HG03378 (cell line): ENCODE results near the gene PFN1.

Experiments
- ATAC-seq: cut with Tn5 transposase; IDR thresholded peaks from one replicate; pipeline ENCODE4 v1.9.1; 2021; ENCODE audit warnings: mild to moderate bottlenecking, moderate library complexity; ENCODE audit not compliant: unreplicated experiment

Gene PFN1

DNA sequence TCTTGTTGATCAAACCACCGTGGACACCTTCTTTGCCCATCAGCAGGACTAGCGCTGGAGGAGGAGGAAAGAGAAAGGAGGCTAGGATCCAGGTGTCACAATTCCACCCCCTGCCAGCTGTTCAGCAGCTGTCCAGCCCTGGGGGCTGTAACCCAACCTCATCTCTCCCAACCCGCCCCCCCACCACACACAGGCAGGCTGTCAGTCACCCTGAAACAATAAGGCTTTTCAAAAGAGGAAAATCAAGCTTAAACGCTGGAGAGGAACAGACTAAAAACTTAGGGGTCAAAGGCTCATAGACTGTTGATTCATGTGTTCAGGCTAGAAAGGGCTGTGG, 2.4 kb downstream of the PFN1 start:
- ATAC-seq: no peak

DNA sequence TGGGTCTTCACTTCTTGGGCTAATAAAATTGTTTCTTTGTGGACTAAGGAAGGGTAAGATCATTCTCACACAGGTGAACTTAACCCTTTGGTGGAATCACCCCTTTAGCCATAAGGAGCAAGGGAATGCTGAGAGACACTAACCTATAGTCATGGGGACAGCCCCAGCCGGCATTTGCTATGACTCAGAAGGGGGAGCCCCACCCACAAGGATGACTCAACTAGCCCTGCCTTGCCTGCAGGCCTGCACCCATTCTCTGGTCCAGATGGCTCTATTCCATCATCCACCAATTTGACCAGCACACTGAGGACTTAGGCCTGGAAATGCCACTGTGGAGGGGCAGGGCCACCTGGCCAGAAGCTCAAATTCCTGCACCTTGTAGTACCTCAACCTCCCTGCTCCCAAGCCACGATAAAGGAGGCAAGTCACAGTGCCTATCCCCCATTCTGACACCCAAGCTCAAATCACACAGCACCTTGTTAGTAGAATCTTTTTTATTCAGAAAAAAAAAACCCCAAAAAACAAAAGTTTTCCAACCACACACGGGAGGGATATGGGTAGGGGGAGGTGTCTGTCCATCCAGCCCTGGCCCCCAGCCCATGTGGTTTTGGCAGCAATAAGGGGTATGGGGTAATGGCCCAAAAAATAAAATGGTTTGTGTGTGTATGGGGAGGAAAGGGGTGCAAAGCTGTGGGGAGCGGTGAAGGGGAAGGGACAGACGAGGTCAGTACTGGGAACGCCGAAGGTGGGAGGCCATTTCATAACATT, 3.0 kb downstream of the PFN1 start:
- peak; percentile 30 for ATAC-seq

DNA sequence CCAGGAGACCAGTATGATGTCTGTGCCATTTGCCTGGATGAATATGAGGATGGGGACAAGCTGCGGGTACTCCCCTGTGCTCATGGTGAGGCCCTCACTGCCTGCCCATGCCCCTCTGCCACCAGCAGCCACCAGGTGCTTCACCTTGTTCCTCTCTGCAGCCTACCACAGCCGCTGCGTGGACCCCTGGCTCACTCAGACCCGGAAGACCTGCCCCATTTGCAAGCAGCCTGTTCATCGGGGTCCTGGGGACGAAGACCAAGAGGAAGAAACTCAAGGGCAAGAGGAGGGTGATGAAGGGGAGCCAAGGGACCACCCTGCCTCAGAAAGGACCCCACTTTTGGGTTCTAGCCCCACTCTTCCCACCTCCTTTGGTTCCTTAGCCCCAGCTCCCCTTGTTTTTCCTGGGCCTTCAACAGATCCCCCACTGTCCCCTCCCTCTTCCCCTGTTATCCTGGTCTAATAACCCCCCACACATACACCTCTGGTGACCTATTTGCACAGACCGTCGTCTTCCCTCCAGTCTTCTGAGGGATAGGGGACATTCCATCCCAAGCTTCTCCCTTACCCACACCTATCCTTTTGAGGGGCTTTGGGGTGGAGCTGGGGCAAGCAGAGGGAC, 3.7 kb downstream of the PFN1 start:
- ATAC-seq: no peak

DNA sequence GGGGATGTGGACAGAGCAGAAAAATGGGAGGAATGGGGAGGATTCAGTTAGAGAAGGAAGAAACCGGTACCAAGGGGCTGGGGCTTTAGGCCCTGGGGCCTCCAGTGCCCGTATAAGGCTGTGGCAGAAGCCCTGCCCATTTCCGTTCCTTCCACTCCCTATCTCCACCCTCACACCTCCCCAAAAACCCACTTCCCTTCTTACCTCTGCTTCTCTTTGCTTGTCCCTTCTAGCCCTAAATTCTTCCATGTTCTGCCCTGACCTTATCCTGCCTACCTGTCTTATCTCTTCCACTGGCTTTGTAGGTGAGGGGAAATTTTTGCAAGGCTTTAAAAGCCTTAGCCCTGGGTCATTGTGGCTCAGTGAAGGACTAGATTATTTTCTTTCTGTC, 4.2 kb downstream of the PFN1 start:
- no peak for ATAC-seq

DNA sequence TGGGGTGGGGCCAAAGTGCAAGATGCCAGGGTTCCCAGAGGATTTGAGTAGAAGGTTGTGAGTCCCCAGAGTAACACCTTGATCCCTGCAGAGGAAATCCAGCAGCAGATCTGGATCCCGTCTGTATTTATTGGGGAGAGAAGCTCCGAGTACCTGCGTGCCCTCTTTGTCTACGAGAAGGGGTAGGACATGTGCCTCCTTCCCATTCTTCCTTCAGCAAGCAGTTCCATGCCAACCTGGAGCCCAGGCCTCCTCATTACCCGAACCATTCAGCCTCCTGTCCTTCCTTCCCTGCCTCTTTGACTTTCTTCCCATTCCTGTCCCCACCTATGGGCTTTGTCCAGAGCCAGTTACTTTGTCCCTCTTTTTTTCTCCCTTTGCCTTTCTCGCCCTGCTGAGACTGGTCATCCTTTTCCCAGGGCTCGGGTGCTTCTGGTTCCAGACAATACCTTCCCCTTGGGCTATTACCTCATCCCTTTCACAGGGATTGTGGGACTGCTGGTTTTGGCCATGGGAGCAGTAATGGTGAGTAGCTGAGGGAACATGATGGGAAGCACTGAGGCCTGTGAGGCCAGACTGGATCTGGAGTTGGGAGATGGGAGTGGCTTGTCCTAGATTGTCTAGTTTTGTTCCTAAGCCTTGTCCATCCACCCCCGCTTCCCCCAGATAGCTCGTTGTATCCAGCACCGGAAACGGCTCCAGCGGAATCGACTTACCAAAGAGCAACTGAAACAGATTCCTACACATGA, 5.4 kb downstream of the PFN1 start:
- no peak for ATAC-seq

DNA sequence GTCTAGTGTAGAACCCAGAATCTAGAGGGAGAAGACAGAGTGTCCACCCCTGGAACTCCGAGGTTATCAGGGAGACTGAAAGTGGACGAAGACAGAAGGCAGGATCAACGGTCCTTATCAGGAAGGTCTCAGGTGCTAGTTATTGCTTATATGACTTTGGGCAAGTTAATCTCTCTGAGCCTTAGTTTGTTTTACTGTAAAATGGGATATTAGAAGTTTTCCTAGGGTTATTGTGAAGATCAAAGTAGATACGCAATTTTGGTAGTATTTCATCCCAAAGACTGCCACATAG, 7.1 kb downstream of the PFN1 start:
- ATAC-seq: no peak

DNA sequence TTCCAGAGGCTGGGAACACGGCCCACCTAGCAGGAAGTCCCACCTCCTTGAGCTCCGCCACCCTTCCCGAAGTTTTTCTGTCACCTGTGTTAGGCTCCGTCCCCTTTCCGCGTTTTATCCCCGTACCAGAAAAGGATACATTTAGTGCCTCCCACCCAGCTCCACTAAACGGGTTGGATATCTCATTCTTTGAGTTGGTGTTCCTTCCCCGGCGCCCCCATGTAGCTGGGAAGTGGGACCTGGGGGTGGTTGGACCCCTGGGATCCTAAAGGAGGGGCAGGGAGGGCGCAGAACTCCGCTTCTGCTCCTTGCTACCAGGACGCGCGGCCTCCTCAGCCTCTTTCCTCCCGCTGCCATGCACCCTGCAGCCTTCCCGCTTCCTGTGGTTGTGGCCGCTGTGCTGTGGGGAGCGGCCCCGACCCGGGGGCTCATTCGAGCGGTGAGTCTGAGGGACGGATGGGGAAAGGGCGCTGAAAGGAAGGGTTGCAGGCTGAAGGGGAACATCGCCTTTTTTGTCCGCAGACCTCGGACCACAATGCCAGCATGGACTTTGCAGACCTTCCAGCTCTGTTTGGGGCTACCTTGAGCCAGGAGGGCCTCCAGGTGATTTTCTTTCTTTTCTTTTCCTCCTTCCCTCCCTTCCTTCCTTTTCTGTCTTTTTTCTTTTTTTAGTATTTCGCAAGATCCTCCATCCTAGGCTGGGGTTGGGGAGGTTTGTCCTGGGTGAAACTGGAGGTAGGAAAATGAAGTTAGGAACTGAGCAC, 7.6 kb downstream of the PFN1 start:
- no peak for ATAC-seq

DNA sequence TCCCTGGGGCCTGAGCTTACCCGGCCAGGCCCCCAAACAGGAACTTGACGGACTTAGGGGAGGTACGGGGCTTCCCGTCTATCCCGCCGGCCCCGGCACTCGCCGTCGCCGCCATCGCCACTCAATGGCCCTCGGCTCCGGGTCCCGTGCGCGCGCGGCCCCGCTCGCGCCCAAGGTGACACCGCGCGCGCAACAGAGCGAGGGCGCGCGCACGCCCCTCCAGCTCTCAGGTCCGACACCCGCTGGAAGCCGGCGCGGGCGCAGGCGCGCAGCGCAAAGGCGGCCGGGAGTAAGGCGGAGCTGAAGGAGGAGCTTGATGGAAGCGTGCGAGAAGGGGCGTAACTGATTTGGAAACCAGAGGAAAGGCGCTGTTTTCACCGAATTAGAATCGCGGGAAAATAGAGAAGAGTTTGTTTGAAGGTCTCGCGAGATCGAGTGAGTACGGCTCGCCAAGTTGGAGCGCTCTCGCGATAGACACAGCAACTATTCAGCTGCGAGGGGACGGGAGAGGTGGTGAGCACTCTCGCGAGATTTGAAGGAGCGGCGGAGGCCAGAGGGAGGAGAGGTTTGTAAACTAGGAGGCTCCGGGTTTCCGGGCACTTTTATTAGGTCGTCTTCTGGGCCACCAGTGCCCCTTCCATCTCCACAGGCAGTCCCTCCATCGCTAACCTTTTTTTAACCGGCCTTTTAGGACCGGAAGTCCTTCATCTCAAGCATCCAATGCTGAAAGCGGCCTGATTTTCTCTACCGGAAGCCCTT, 8.4 kb downstream of the PFN1 start, which contains the start of the genes RNF167 and SLC25A11:
TSS of gene RNF167 (plus strand) at position 473 of the 759 bp plus-strand sequence. CDS start 642 bp downstream, outside the sequence.
TSS of gene SLC25A11 (minus strand) at position 251 of the 759 bp plus-strand sequence. CDS start at position 115, 136 bp downstream.
- ATAC-seq: peak; percentile 77

DNA sequence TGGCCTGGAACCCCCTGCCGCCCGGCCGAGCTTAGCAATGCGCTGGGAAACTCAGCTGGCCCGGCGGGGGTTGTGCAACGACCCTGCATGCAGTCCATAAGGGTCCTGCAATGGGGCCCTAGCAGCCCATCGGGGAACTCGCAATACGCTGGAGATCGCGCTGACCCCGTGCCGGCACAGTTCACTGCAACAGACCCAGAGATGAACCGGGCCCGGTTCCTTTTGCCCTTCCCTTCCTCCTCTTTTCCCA, 8.9 kb downstream of the PFN1 start:
- peak; percentile 6 for ATAC-seq

DNA sequence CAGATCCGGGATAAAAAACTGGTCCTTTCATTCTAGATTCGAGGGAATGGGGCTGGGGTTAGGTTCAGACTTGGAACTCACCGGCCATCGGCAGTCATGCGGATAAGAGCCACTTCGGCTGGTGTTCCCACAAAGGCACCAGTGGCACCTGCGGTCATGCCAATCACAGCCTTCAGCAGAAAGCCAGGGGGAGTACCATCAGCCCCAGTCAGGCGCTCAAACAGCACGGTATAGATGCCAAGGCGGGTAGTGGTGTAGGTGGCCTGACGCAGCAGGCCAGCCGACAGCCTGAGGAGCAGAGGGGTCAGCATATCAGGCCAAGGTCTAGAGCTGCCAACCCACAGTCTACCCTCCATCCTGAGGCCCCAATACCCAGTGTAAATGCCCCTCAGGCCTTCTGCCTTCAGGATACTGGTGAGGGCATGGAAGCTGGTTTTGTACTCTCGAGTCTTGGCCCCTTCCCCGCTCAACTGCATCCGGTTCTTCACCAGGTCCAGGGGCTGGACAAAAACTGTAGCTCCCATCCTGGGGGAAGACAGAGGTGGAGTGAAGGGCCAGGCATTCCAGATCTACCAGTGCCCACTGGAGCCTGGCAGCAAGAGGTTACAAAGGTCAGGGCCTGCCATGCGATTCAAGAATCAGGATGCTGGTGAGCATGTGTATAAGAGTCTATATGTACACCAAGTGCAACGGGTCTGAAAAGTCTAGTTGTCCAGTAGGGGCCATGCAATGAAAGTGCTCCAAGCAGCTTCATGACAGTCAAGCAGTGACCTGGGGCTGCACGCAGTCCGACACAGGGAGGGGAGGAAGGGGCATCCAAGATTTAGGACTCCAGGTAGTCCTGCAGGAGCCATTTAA, 9.4 kb downstream of the PFN1 start:
- ATAC-seq: no peak

DNA sequence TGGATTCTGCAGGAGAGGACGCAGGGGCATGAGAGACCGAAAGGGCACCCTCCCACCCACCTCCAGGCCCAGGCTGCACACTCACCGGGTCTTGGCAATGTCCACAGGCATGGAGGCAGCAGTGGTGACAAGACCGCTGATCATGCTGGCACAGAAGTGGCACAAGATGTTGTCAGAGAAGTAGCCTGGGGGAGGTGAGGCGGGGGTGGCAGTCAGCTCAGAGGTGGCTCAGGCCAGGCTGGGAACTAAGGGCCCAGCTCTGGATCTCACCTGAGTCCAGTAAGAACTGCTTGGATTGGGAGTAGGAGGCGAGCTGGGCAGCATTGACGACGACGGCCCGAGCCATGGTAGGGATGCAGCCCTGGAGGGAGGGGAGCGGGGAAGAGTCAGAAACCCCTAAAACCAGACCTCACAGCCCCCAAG, 10.2 kb downstream of the PFN1 start:
- no peak for ATAC-seq

DNA sequence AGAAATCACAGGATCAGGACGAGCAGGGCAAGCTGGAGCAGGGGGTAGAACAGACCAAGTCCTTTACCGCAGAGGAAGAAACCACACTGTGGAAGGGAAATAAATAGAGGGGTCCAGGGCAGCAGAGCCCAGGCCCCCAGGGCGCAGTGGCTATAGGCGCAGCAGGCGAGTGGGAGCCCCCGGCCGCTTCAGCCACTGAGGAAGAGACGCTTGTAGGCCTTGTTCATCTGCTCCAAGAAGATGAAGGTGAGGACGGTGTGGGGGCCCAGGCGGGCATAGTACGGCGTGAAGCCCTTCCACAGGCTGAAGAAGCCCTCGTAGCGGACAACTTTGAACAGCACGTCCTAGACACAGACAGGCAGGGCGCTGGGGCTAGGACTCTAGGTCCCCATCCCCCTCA, 10.8 kb downstream of the PFN1 start:
- no peak for ATAC-seq

DNA sequence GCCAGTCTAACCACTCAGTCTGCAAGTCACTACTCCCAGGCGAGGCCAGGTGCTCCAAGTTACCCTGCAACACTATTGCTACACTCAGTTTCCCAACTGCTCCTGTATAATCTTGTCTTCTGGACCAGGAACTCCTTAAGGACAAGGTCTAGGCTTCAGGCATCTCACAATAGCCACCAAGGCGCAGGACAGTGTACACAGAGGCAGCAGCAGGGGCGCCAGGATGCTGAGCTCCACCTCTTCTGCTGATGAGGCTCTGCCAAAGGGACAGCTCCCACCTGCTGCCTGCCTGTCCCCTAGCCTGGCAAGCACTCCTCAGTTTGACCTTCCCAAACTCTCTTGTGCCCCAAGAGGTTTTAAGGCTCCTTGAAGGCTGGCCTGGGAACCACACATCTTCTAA, 11.9 kb downstream of the PFN1 start:
- no peak for ATAC-seq

DNA sequence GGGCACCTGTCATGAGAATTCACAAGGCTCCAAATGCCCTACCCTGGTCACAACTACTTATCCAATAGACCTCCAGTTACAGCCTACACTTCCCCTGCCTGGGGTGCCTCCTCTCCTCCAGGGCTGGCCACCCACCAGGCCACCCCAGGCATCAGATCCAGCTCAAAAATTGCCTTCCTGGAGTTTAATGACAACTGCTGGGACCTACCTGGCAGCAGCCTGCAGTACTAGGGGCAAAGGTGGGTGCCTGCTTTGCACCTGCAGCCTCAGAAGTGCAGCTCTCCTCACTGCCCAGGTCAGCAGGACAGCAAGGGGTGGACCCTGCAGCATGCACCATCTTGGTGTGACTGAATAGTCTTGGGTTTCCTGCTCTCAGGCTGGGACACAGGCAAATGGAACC, 12.7 kb downstream of the PFN1 start:
- ATAC-seq: no peak

DNA sequence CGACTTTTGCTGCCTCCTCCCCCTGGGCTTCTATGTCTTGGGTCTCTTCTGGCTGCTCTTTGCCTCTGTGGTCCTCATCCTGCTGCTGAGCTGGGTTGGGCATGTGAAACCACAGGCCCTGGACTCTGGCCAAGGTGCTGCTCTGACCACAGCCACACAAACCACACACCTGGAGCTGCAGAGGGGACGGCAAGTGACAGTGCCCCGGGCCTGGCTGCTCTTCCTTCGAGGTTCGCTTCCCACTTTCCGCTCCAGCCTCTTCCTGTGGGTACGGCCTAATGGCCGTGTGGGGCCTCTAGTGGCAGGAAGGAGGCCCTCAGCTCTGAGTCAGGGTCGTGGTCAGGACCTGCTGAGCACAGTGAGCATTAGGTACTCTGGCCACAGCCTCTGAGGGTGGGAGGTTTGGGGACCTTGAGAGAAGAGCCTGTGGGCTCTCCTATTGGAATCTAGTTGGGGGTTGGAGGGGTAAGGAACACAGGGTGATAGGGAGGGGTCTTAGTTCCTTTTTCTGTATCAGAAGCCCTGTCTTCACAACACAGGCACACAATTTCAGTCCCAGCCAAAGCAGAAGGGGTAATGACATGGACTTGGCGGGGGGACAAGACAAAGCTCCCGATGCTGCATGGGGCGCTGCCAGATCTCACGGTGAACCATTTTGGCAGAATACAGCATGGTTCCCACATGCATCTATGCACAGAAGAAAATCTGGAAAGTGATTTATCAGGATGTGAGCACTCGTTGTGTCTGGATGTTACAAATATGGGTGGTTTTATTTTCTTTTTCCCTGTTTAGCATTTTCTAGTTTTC, 14.0 kb downstream of the PFN1 start:
- ATAC-seq: no peak

DNA sequence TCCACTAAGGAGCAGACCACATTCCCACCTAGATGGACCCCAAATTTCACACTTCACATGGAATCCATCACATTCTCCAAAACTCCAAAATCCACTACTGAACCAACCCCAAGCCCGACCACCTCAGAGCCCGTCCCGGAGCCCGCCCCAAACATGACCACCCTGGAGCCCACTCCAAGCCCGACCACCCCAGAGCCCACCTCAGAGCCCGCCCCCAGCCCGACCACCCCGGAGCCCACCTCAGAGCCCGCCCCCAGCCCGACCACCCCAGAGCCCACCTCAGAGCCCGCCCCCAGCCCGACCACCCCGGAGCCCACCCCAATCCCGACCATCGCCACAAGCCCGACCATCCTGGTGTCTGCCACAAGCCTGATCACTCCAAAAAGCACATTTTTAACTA, 14.7 kb downstream of the PFN1 start:
- no peak for ATAC-seq

DNA sequence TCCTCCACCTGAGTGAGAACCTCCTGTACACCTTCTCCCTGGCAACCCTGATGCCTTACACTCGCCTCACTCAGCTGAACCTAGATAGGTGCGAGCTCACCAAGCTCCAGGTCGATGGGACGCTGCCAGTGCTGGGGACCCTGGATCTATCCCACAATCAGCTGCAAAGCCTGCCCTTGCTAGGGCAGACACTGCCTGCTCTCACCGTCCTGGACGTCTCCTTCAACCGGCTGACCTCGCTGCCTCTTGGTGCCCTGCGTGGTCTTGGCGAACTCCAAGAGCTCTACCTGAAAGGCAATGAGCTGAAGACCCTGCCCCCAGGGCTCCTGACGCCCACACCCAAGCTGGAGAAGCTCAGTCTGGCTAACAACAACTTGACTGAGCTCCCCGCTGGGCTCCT, 15.6 kb downstream of the PFN1 start:
- ATAC-seq: no peak

DNA sequence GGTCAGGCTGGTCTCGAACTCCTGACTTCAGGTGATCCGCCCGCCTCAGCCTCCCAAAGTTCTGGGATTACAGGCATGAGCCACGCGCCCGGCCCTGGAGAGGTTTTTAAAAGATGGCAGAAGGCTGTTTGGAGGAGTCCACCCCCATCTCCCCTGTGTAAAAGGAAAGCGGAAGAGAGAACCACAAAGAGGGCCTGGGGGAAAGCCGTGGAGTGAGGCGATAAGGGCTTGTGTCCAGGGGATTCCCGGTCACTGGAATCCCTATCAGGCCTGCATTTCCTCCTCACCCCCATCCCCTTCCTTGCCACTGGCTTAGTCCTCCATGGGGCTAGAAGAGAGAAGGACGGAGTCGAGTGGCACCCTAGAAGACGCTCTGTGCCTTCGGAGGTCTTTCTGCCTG, 16.4 kb downstream of the PFN1 start, which contains the start of gene GP1BA:
TSS of gene GP1BA (plus strand) at position 315 of the 400 bp plus-strand sequence. CDS start 328 bp downstream, outside the sequence.
- no peak for ATAC-seq

DNA sequence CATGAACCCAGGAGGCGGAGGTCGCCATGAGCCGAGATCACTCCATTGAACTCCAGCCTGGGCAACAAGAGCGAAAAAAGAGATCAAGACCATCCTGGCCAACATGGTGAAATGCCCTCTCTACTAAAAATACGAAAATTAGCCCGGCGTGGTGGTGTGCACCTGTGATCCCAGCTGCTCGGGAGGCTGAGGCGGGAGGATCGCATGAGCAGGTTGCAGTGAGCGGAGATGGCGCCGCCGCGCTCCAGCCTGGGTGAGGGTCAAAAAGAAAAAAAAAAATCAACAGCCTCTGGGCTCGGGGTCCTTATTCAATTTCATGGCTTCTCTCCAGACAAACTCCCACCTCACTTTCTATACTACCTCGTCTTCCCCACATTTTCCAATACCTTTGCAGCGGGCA, 19.4 kb downstream of the PFN1 start:
- ATAC-seq: no peak
